ENCODE measurements around the gene SMAD6. TPM values are rescaled to one million over a fixed set of nuclear protein-coding genes. Genes with fewer than 3 reads are reported as not detected.

Gene SMAD6
- polyA plus RNA-seq, 1 of the 3 experiments (the other 2 are of a cell fraction), result 4.5 TPM

GRCh38 chr15:66767240-66767659 lies 65.2 kb downstream of the SMAD6 start:
- no peaks in the 10 kb centered on the region for H3K27me3 ChIP-seq (ENCODE audit: insufficient read depth)
- H4K20me1 ChIP-seq (ENCODE audit: insufficient read depth), result peaks cover 57% of the 10 kb centered on the region
- 81% methylated on average over 3 of the region's 3 CpGs for WGBS (ENCODE audit: low lambda C conversion rate)
- H3K9me2 ChIP-seq, result no peaks in the 10 kb centered on the region
- peaks cover 98% of the 10 kb centered on the region for H3K79me2 ChIP-seq (ENCODE audit: insufficient read depth)
- no peak overlapping the region for H2AFZ ChIP-seq (ENCODE audit: low read depth)
- H3K9ac ChIP-seq, result no peak overlapping the region
- ChIA-PET POLR2A (no interaction called here), CTCF (interaction anchor here (0.7 to 2.6 kb wide), 4 partner anchors 60 to 148 kb away, joined by 3 to 7 read pairs (median 4); no protein-coding TSS in a partner anchor)
- H3K9me3 ChIP-seq, result no peaks in the 10 kb centered on the region
- peaks cover 32 to 67% of the 10 kb centered on the region in 2 experiments for H3K4me1 ChIP-seq (ENCODE audit: control insufficient read depth in 1 of 2, insufficient read depth in 2 of 2, low read depth in 1 of 2, low read length in 1 of 2)
- peaks cover 0 to 10% of the 10 kb centered on the region in 2 experiments for H3K36me3 ChIP-seq (replicated peaks in 1 of 2; ENCODE audit: control insufficient read depth in 1 of 2, insufficient read depth in 2 of 2, low read length in 1 of 2)
- DNase-seq, result no peak
- H3K4me3 ChIP-seq (ENCODE audit: low read depth in 2 of 2, low read length in 1 of 2), result no peak overlapping the region
- H3F3A ChIP-seq (replicated peaks; ENCODE audit: insufficient read depth), result peaks cover 50% of the 10 kb centered on the region
- peak overlapping the region in 1 of 2 experiments; percentile 72; a peak in 3 of 4 replicates for H3K27ac ChIP-seq (ENCODE audit: low read depth in 2 of 2, low read length in 1 of 2)
- TF ChIP-seq FOXM1 (IDR thresholded peaks at IDR 0.05; ENCODE audit: low read depth), result no peak
- TF ChIP-seq REST (IDR thresholded peaks at IDR 0.05; ENCODE audit: low read depth, low read length), result no peak
- no peak for TF ChIP-seq GATA2 (CRISPR knock-in tag; IDR thresholded peaks at IDR 0.05)
- TF ChIP-seq FOSL2 (IDR thresholded peaks at IDR 0.05; ENCODE audit: borderline replicate concordance, low read depth), result no peak
- TF ChIP-seq FOXJ3 (CRISPR knock-in tag; IDR thresholded peaks at IDR 0.05), result no peak
- TF ChIP-seq TEAD4 (IDR thresholded peaks at IDR 0.05; ENCODE audit: borderline replicate concordance, insufficient read depth), result no peak
- TF ChIP-seq, protein P1, sequence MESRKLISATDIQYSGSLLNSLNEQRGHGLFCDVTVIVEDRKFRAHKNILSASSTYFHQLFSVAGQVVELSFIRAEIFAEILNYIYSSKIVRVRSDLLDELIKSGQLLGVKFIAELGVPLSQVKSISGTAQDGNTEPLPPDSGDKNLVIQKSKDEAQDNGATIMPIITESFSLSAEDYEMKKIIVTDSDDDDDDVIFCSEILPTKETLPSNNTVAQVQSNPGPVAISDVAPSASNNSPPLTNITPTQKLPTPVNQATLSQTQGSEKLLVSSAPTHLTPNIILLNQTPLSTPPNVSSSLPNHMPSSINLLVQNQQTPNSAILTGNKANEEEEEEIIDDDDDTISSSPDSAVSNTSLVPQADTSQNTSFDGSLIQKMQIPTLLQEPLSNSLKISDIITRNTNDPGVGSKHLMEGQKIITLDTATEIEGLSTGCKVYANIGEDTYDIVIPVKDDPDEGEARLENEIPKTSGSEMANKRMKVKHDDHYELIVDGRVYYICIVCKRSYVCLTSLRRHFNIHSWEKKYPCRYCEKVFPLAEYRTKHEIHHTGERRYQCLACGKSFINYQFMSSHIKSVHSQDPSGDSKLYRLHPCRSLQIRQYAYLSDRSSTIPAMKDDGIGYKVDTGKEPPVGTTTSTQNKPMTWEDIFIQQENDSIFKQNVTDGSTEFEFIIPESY (IDR thresholded peaks at IDR 0.05; ENCODE audit: borderline replicate concordance, low read depth), result no peak
- no peak for TF ChIP-seq ELF1 (IDR thresholded peaks at IDR 0.05)
- 0 out of 2 replicates have a peak overlapping the region, but pooled peaks have one; percentile 62 for H3K4me2 ChIP-seq

- ChIA-PET CTCF (interaction anchor here (2.2 to 2.6 kb wide), 2 partner anchors 62 to 82 kb away, joined by 6 to 7 read pairs; no protein-coding TSS in a partner anchor), POLR2A (no interaction called here)
- peaks cover 0 to 10% of the 10 kb centered on the region in 2 experiments for H3K36me3 ChIP-seq (replicated peaks in 1 of 2; ENCODE audit: control insufficient read depth in 1 of 2, insufficient read depth in 2 of 2, low read length in 1 of 2)
- no peak overlapping the region for H3K4me2 ChIP-seq
- no peaks in the 10 kb centered on the region for H3K27me3 ChIP-seq (ENCODE audit: insufficient read depth)
- peaks cover 58% of the 10 kb centered on the region for H3F3A ChIP-seq (replicated peaks; ENCODE audit: insufficient read depth)
- H3K9me3 ChIP-seq, result no peaks in the 10 kb centered on the region
- H3K4me1 ChIP-seq (ENCODE audit: control insufficient read depth in 1 of 2, insufficient read depth in 2 of 2, low read depth in 1 of 2, low read length in 1 of 2), result peaks cover 35 to 64% of the 10 kb centered on the region in 2 experiments
- no peaks in the 10 kb centered on the region for H3K9me2 ChIP-seq
- no peak overlapping the region for H3K27ac ChIP-seq (ENCODE audit: low read depth in 2 of 2, low read length in 1 of 2)
- H2AFZ ChIP-seq (ENCODE audit: low read depth), result no peak overlapping the region
- H3K79me2 ChIP-seq (ENCODE audit: insufficient read depth), result peaks cover 97% of the 10 kb centered on the region
- 94% methylated on average over 8 of the region's 8 CpGs for WGBS (ENCODE audit: low lambda C conversion rate)
- H4K20me1 ChIP-seq (ENCODE audit: insufficient read depth), result peaks cover 43% of the 10 kb centered on the region
- DNase-seq, result no peak
- no peak overlapping the region for H3K4me3 ChIP-seq (ENCODE audit: low read depth in 2 of 2, low read length in 1 of 2)
- H3K9ac ChIP-seq, result no peak overlapping the region
- no peak for TF ChIP-seq RFX5 (IDR thresholded peaks at IDR 0.05; ENCODE audit: low read length)
- no peak for TF ChIP-seq SIN3A (IDR thresholded peaks at IDR 0.05; ENCODE audit: borderline replicate concordance, low read depth, low read length)
These were observed 67.0 kb downstream of the SMAD6 start for GRCh38 chr15:66768987-66769386.

All from SK-N-SH (cell line).